IMR-90 (cell line): ENCODE measurements around the gene OPA3. TPM values are rescaled to one million over a fixed set of nuclear protein-coding genes. Genes with fewer than 3 reads are reported as not detected.

Experiments
- ATAC-seq: fragments of 200-7000 bp; cut with Tn5 transposase; 2 replicates; pipeline ENCODE4 v1.9.1; 2020; ENCODE audit warnings: low read depth, mild to moderate bottlenecking, moderate library complexity
- BruUV-seq: library from RNA; stranded (reverse); fragments of 400-500 nt; replicated peaks from 2 replicates; lab custom pipeline; 2021; lab: Mats Ljungman, UMichigan
- CTCF ChIA-PET: fragments of 300-600 bp; formaldehyde crosslinking; extraction: SDS; loops from one replicate; lab custom pipeline; 2021; ENCODE audit warnings: antibody characterized with exemption; lab: Yijun Ruan, JAX
- POLR2A ChIA-PET: fragments of 300-600 bp; sonication (Branson Sonifier 250); formaldehyde crosslinking; loops from one replicate; lab custom pipeline; 2022; ENCODE audit warnings: antibody characterized with exemption; ENCODE audit not compliant: unreplicated experiment; lab: Charles Lee
- DNase-seq: peaks from one replicate; pipeline ENCODE4 v3.0.0; 2013
- H2AFZ ChIP-seq: replicated peaks from 2 replicates; pipeline ENCODE3; 2013; ENCODE audit warnings: low read length, mild to moderate bottlenecking; ENCODE audit not compliant: poor library complexity
- H2AK5ac ChIP-seq: 2 replicates; pipeline ENCODE4 v1.6.1; 2013; ENCODE audit warnings: low read depth, low read length, inconsistent platforms
- H2AK9ac ChIP-seq: replicated peaks from 2 replicates; pipeline ENCODE3; 2013; ENCODE audit warnings: mild to moderate bottlenecking, low read depth, low read length, moderate library complexity; ENCODE audit not compliant: poor library complexity
- H2BK120ac ChIP-seq: 2 replicates; pipeline ENCODE4 v1.6.1; 2013; ENCODE audit warnings: low read depth, low read length, inconsistent platforms
- H2BK15ac ChIP-seq: 3 replicates; pipeline ENCODE4 v1.6.1; 2013; ENCODE audit warnings: low read depth, low read length, inconsistent platforms
- H2BK20ac ChIP-seq: 2 replicates; pipeline ENCODE4 v1.6.1; 2013; ENCODE audit warnings: low read depth, mild to moderate bottlenecking, inconsistent platforms, low read length, moderate library complexity
- H2BK5ac ChIP-seq: 2 replicates; pipeline ENCODE4 v1.6.1; 2013; ENCODE audit warnings: mild to moderate bottlenecking, low read depth, low read length, inconsistent platforms; ENCODE audit not compliant: poor library complexity, severe bottlenecking
- H3K14ac ChIP-seq: replicated peaks from 2 replicates; pipeline ENCODE4 v1.6.1; 2013; ENCODE audit warnings: low read depth, low read length, inconsistent platforms
- H3K18ac ChIP-seq: 2 replicates; pipeline ENCODE4 v1.6.1; 2013; ENCODE audit warnings: low read depth, low read length, control low read depth
- H3K23ac ChIP-seq: 2 replicates; pipeline ENCODE4 v1.6.1; 2013; ENCODE audit warnings: low read depth, low read length, inconsistent platforms
- H3K27ac ChIP-seq: 2 replicates; pipeline ENCODE4 v1.5.1; 2013; ENCODE audit warnings: mild to moderate bottlenecking, control low read depth, low read length; ENCODE audit not compliant: insufficient read depth
- H3K27me3 ChIP-seq: 2 replicates; pipeline ENCODE4 v1.6.1; 2013; ENCODE audit warnings: low read length; ENCODE audit not compliant: control insufficient read depth, insufficient read depth
- H3K36me3 ChIP-seq: 2 replicates; pipeline ENCODE4 v1.6.1; 2013; ENCODE audit warnings: low read length, mixed read lengths; ENCODE audit not compliant: control insufficient read depth, insufficient read depth
- H3K4ac ChIP-seq: 2 replicates; pipeline ENCODE4 v1.6.1; 2013; ENCODE audit warnings: low read depth, low read length, inconsistent platforms
- H3K4me1 ChIP-seq: 2 replicates; pipeline ENCODE4 v1.6.1; 2013; ENCODE audit warnings: low read length, mixed read lengths; ENCODE audit not compliant: control insufficient read depth, insufficient read depth
- H3K4me2 ChIP-seq: 2 replicates; pipeline ENCODE4 v1.6.1; 2013; ENCODE audit warnings: low read depth, mild to moderate bottlenecking, control low read depth, low read length, moderate library complexity
- H3K4me3 ChIP-seq: 2 replicates; pipeline ENCODE4 v1.5.1; 2013; ENCODE audit warnings: low read depth, mild to moderate bottlenecking, control low read depth, low read length, moderate library complexity; ENCODE audit not compliant: insufficient read depth
- H3K56ac ChIP-seq: 2 replicates; pipeline ENCODE4 v1.6.1; 2013; ENCODE audit warnings: low read length, inconsistent platforms; ENCODE audit not compliant: insufficient read depth; ENCODE audit errors: extremely low read depth
- H3K79me1 ChIP-seq, 2 experiments: 2 replicates each; pipeline ENCODE4 v1.6.1; 2013; ENCODE audit warnings: low read length in 2 of 2, inconsistent platforms in 1 of 2, low read depth in 1 of 2
- H3K9ac ChIP-seq: 2 replicates; pipeline ENCODE4 v1.6.1; 2013; ENCODE audit warnings: low read depth, low read length, control low read depth
- H3K9me1 ChIP-seq: 2 replicates; pipeline ENCODE4 v1.6.1; 2013; ENCODE audit warnings: low read length, inconsistent platforms; ENCODE audit not compliant: insufficient read depth
- H3K9me3 ChIP-seq: 2 replicates; pipeline ENCODE4 v1.6.1; 2013; ENCODE audit warnings: low read length; ENCODE audit not compliant: control insufficient read depth, insufficient read depth
- H4K20me1 ChIP-seq: 2 replicates; pipeline ENCODE4 v1.6.1; 2013; ENCODE audit warnings: low read length, inconsistent platforms; ENCODE audit not compliant: insufficient read depth
- H4K5ac ChIP-seq: 2 replicates; pipeline ENCODE4 v1.6.1; 2013; ENCODE audit warnings: mild to moderate bottlenecking, low read depth, low read length, control low read depth
- H4K8ac ChIP-seq, 2 experiments: 2 replicates each; pipeline ENCODE4 v1.6.1; 2013; ENCODE audit warnings: low read depth in 2 of 2, low read length in 2 of 2, control low read depth in 1 of 2, inconsistent platforms in 1 of 2
- H4K91ac ChIP-seq: 2 replicates; pipeline ENCODE4 v1.6.1; 2013; ENCODE audit warnings: low read depth, low read length, inconsistent platforms; ENCODE audit not compliant: insufficient read depth
- BHLHE40 ChIP-seq: fragments of 150-350 bp; IDR thresholded peaks from 2 replicates; pipeline ENCODE4 v1.6.1; 2016; ENCODE audit warnings: mild to moderate bottlenecking, low read depth, low read length
- CEBPB ChIP-seq: IDR thresholded peaks from 2 replicates; pipeline ENCODE4 v1.6.1; 2012; ENCODE audit warnings: low read depth, low read length, improper control_type of control experiment
- CHD1 ChIP-seq: IDR thresholded peaks from 2 replicates; pipeline ENCODE4 v1.6.1; 2012; ENCODE audit warnings: low read depth, low read length, improper control_type of control experiment
- CTCF ChIP-seq: conservative IDR thresholded peaks from 2 replicates; pipeline ENCODE4 v1.5.1; 2012; ENCODE audit warnings: mild to moderate bottlenecking, low read depth, low read length, improper control_type of control experiment
- FOS ChIP-seq: fragments of 150-350 bp; IDR thresholded peaks from 2 replicates; pipeline ENCODE4 v1.6.1; 2016; ENCODE audit warnings: low read depth, low read length
- MAFK ChIP-seq: IDR thresholded peaks from 2 replicates; pipeline ENCODE4 v1.6.1; 2012; ENCODE audit warnings: low read depth, low read length, improper control_type of control experiment
- MAZ ChIP-seq: IDR thresholded peaks from 2 replicates; pipeline ENCODE4 v1.6.1; 2012; ENCODE audit warnings: low read depth, mild to moderate bottlenecking, low read length, improper control_type of control experiment, moderate library complexity, borderline replicate concordance
- NFE2L2 ChIP-seq: fragments of 150-350 bp; IDR thresholded peaks from 2 replicates; pipeline ENCODE4 v1.6.1; 2016; ENCODE audit warnings: low read depth, mild to moderate bottlenecking, low read length
- POLR2A ChIP-seq: IDR thresholded peaks from 2 replicates; pipeline ENCODE4 v1.6.1; 2012; ENCODE audit warnings: mild to moderate bottlenecking, low read depth, low read length
- RAD21 ChIP-seq: IDR thresholded peaks from 2 replicates; pipeline ENCODE4 v1.6.1; 2012; ENCODE audit warnings: low read length, improper control_type of control experiment
- RCOR1 ChIP-seq: IDR thresholded peaks from 2 replicates; pipeline ENCODE4 v1.6.1; 2012; ENCODE audit warnings: mild to moderate bottlenecking, low read length, improper control_type of control experiment; ENCODE audit not compliant: insufficient replicate concordance
- RFX5 ChIP-seq: IDR thresholded peaks from 2 replicates; pipeline ENCODE4 v1.8.0; 2012; ENCODE audit warnings: low read depth, mild to moderate bottlenecking, low read length, moderate library complexity
- SMC3 ChIP-seq: fragments of 150-350 bp; IDR thresholded peaks from 2 replicates; pipeline ENCODE4 v1.6.1; 2016; ENCODE audit warnings: low read depth, mild to moderate bottlenecking, antibody characterized with exemption, low read length, moderate library complexity
- WGBS, 2 experiments: methylation state at CpG; one replicate each; pipeline versions ENCODE4 v1.1.5 to v1.1.7; 2013; ENCODE audit warnings: missing lambda C conversion rate in 2 of 2; ENCODE audit not compliant: insufficient read length in 1 of 2; ENCODE audit errors: extremely low coverage in 2 of 2; 5-methylcytosine and 5-hydroxymethylcytosine counted together
- dilution Hi-C: fragments of 300-500 bp; cut with HindIII; formaldehyde crosslinking; loops from one replicate; pipeline ENCODE4 v1.14.3; 2018; ENCODE audit warnings: low sequenced_read_pairs; ENCODE audit not compliant: unreplicated experiment
- in situ Hi-C: fragments of 300-500 bp; cut with MboI; formaldehyde crosslinking; loops from 3 replicates; pipeline ENCODE4 v1.14.3; 2019; ENCODE audit warnings: low sequenced_read_pairs, inconsistent platforms, mixed read lengths
- intact Hi-C: fragments of 100-400 bp; cut with micrococcal nuclease; formaldehyde crosslinking; loops from 2 replicates; pipeline ENCODE4 v1.10.0; 2022
- polyA plus RNA-seq, 3 experiments: library from polyadenylated mRNA; depleted of rRNA; stranded (reverse); fragments of >200 nt; gene quantifications; 2 replicates each; pipeline ENCODE4 v1.2.3, GENCODE V29; 2012; ENCODE audit warnings: low replicate concordance in 1 of 3
- total RNA-seq: library from RNA; depleted of rRNA; stranded (reverse); fragments of >200 nt; gene quantifications from 2 replicates; pipeline ENCODE4 v1.2.3, GENCODE V29; 2012
- TF ChIP-seq, protein P1 (sequence below): fragments of 150-350 bp; IDR thresholded peaks from 2 replicates; pipeline ENCODE4 v1.6.1; 2017; ENCODE audit warnings: mild to moderate bottlenecking, antibody characterized with exemption, low read length, low read depth
- TF ChIP-seq, protein P2 (sequence below): fragments of 150-350 bp; IDR thresholded peaks from 2 replicates; pipeline ENCODE4 v1.6.1; 2016; ENCODE audit warnings: low read depth, mild to moderate bottlenecking, low read length, moderate library complexity, borderline replicate concordance

OPA3 gene
- total and polyA plus RNA-seq, 2 of the 4 experiments (the other 2 are of a cell fraction), result 5.2 to 9.6 TPM

DNA sequence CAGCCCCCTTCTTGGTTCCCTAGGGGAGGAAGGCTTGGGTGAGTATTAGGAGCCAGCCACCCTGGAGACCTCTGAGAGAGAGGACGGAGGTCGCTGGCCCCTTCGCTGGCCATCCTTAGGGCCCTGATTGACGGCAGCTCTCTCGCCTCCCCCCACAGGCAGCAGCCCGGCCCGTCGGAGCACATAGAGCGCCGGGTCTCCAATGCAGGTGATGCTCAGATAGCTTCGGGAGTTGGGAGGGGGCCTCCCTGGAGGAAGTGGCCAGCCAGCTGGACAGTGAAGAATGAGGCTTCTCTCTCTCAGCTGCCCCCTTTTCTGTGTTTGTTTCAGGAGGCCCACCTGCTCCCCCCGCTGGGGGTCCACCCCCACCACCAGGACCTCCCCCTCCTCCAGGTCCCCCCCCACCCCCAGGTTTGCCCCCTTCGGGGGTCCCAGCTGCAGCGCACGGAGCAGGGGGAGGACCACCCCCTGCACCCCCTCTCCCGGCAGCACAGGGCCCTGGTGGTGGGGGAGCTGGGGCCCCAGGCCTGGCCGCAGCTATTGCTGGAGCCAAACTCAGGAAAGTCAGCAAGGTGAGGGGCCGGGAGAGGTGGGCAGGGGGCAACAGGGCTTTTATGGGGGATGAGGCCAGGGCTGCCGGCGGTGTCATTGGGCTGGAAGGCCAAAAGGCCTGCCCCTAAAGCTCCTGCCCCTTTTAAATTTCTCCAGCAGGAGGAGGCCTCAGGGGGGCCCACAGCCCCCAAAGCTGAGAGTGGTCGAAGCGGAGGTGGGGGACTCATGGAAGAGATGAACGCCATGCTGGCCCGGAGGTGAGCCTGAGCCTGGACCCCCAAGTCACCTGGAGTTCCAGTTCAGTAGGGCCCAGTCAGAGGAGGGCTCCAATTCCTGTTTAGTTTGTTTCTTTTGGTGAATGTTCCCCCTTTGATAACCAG lies 62.3 kb downstream of the OPA3 start:
- ChIA-PET POLR2A (no interaction called here), CTCF (no interaction called here)
- H4K8ac ChIP-seq, result no peak overlapping the region
- H3K23ac ChIP-seq, result no peak overlapping the region
- in situ Hi-C loops, result loop anchor here (10.0 kb wide), 1 partner anchor 123 kb away; no protein-coding TSS in a partner anchor
- H3K79me1 ChIP-seq, result peaks cover 16 to 65% of the 10 kb centered on the region in 2 experiments
- ATAC-seq (no peak), DNase-seq (no peak)
- no peak overlapping the region for H3K14ac ChIP-seq
- no peak overlapping the region for H3K9ac ChIP-seq
- no peak overlapping the region for H2BK5ac ChIP-seq
- no peak overlapping the region for H4K91ac ChIP-seq
- H4K5ac ChIP-seq, result no peak overlapping the region
- H2BK120ac ChIP-seq, result no peak overlapping the region
- H3K18ac ChIP-seq, result no peak overlapping the region
- H2BK15ac ChIP-seq, result no peak overlapping the region
- no peak overlapping the region for H3K27ac ChIP-seq
- no peak overlapping the region for H2AK9ac ChIP-seq
- no peak overlapping the region for H3K4me2 ChIP-seq
- no peaks in the 10 kb centered on the region for H3K9me3 ChIP-seq
- no peaks in the 10 kb centered on the region for H3K27me3 ChIP-seq
- no peak overlapping the region for H3K4me3 ChIP-seq
- WGBS, 2 experiments, result no CpG with 5 or more reads among the region's 24 CpGs
- H2BK20ac ChIP-seq, result no peak overlapping the region
- no peaks in the 10 kb centered on the region for H3K9me1 ChIP-seq
- H3K56ac ChIP-seq, result no peak overlapping the region
- dilution Hi-C loops, result no loop called here
- no TSS peak for BruUV-seq
- peaks cover 64% of the 10 kb centered on the region for H3K36me3 ChIP-seq
- H4K20me1 ChIP-seq, result peaks cover 70% of the 10 kb centered on the region
- no peak overlapping the region for H2AFZ ChIP-seq
- intact Hi-C loops, result loop anchor here (5.0 kb wide), 1 partner anchor 35 kb away; no protein-coding TSS in a partner anchor
- no peak overlapping the region for H3K4ac ChIP-seq
- H2AK5ac ChIP-seq, result no peak overlapping the region
- no peaks in the 10 kb centered on the region for H3K4me1 ChIP-seq
- TF ChIP-seq RAD21, result no peak
- TF ChIP-seq MAFK, result no peak
- TF ChIP-seq FOS, result no peak
- no peak for TF ChIP-seq SMC3
- no peak for TF ChIP-seq CHD1
- TF ChIP-seq CEBPB, result no peak
- TF ChIP-seq RFX5, result no peak
- no peak for TF ChIP-seq RCOR1
- no peak for TF ChIP-seq BHLHE40
- TF ChIP-seq POLR2A, result no peak
- no peak for TF ChIP-seq CTCF
- no peak for TF ChIP-seq MAZ
- TF ChIP-seq, protein P1, sequence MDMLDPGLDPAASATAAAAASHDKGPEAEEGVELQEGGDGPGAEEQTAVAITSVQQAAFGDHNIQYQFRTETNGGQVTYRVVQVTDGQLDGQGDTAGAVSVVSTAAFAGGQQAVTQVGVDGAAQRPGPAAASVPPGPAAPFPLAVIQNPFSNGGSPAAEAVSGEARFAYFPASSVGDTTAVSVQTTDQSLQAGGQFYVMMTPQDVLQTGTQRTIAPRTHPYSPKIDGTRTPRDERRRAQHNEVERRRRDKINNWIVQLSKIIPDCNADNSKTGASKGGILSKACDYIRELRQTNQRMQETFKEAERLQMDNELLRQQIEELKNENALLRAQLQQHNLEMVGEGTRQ, result no peak
- TF ChIP-seq NFE2L2, result no peak
- TF ChIP-seq, protein P2, sequence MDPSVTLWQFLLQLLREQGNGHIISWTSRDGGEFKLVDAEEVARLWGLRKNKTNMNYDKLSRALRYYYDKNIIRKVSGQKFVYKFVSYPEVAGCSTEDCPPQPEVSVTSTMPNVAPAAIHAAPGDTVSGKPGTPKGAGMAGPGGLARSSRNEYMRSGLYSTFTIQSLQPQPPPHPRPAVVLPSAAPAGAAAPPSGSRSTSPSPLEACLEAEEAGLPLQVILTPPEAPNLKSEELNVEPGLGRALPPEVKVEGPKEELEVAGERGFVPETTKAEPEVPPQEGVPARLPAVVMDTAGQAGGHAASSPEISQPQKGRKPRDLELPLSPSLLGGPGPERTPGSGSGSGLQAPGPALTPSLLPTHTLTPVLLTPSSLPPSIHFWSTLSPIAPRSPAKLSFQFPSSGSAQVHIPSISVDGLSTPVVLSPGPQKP, result no peak
